Measurements from ENCODE around the gene RCAN3.

DNA sequence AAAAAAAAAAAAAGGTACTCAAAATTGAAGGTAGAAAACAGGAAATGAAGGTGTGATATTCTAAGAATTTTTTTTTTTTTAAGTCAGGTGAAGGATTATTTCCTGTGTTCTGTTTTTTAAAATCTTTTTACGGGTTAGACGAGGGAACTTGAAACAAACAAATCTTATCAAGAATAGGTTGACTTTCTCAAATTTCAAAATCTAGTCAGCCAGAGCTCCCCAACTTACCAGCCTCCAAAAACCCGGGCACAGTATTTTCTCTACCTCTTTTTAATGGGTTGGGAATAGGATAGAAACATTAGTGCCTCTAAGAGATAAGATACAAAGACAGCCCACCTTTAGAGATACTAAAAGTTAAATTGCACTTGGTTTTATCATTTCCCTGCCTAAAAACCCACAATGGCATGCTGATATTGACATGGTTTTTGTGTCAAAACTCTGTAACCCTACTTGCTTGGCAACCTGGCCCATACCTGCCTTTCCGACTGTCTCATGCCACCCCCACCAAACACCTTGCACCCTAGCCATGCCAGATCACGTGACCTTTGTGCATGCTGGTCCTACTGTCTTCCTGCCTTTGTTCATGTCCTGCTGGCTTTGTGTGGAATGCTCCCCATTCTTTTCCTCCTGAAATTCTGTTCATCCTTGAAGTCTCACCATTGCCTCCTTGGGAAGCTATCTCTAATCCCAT lies 4.2 kb downstream of the RCAN3 start:
- TF ChIP-seq, protein P1, sequence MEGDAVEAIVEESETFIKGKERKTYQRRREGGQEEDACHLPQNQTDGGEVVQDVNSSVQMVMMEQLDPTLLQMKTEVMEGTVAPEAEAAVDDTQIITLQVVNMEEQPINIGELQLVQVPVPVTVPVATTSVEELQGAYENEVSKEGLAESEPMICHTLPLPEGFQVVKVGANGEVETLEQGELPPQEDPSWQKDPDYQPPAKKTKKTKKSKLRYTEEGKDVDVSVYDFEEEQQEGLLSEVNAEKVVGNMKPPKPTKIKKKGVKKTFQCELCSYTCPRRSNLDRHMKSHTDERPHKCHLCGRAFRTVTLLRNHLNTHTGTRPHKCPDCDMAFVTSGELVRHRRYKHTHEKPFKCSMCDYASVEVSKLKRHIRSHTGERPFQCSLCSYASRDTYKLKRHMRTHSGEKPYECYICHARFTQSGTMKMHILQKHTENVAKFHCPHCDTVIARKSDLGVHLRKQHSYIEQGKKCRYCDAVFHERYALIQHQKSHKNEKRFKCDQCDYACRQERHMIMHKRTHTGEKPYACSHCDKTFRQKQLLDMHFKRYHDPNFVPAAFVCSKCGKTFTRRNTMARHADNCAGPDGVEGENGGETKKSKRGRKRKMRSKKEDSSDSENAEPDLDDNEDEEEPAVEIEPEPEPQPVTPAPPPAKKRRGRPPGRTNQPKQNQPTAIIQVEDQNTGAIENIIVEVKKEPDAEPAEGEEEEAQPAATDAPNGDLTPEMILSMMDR (IDR thresholded peaks at IDR 0.05), result no peak
- TF ChIP-seq TCF7L2 (IDR thresholded peaks at IDR 0.05; ENCODE audit: low read depth, low read length), result no peak
- TF ChIP-seq, protein P2, sequence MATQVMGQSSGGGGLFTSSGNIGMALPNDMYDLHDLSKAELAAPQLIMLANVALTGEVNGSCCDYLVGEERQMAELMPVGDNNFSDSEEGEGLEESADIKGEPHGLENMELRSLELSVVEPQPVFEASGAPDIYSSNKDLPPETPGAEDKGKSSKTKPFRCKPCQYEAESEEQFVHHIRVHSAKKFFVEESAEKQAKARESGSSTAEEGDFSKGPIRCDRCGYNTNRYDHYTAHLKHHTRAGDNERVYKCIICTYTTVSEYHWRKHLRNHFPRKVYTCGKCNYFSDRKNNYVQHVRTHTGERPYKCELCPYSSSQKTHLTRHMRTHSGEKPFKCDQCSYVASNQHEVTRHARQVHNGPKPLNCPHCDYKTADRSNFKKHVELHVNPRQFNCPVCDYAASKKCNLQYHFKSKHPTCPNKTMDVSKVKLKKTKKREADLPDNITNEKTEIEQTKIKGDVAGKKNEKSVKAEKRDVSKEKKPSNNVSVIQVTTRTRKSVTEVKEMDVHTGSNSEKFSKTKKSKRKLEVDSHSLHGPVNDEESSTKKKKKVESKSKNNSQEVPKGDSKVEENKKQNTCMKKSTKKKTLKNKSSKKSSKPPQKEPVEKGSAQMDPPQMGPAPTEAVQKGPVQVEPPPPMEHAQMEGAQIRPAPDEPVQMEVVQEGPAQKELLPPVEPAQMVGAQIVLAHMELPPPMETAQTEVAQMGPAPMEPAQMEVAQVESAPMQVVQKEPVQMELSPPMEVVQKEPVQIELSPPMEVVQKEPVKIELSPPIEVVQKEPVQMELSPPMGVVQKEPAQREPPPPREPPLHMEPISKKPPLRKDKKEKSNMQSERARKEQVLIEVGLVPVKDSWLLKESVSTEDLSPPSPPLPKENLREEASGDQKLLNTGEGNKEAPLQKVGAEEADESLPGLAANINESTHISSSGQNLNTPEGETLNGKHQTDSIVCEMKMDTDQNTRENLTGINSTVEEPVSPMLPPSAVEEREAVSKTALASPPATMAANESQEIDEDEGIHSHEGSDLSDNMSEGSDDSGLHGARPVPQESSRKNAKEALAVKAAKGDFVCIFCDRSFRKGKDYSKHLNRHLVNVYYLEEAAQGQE (IDR thresholded peaks at IDR 0.05; ENCODE audit: insufficient read depth in 1 of 2, low read depth in 2 of 2, low read length in 1 of 2), result no peak
